ENCODE results near the gene DBNL. TPM values are rescaled to one million over a fixed set of nuclear protein-coding genes. Genes with fewer than 3 reads are reported as not detected.

DBNL gene
- total and polyA plus RNA-seq, 4 donors, result 26.1 to 60.2 (median 41.5) TPM

GRCh38 chr7:44087911-44088838 lies 43.7 kb downstream of the DBNL start:
- Histone ChIP-seq H3K9ac (ENCODE audit: low read depth in 1 of 2, low read length in 2 of 2) (peak overlapping the region in 1 of 2 donors; percentile 44), H3K4me3 (ENCODE audit: low read depth in 1 of 3, low read length in 3 of 3) (no peak overlapping the region), H3K27me3 (ENCODE audit: control insufficient read depth in 4 of 4, insufficient read depth in 4 of 4, low read length in 3 of 4) (no peaks in the 10 kb centered on the region), H3K4me1 (ENCODE audit: control insufficient read depth in 4 of 4, insufficient read depth in 4 of 4, low read length in 3 of 4) (peaks cover 4 to 34% (median 26%) of the 10 kb centered on the region in 4 donors), H3K27ac (ENCODE audit: low read depth in 1 of 2, low read length in 2 of 2) (peak overlapping the region; percentile 27 to 75), H3K36me3 (ENCODE audit: control insufficient read depth in 4 of 4, insufficient read depth in 3 of 4, low read depth in 1 of 4, low read length in 3 of 4) (no peaks in the 10 kb centered on the region), H3K9me3 (ENCODE audit: control insufficient read depth in 4 of 4, low read length in 3 of 4) (no peaks in the 10 kb centered on the region)
- TF ChIP-seq REST (IDR thresholded peaks at IDR 0.05), result no peak
- no peak for TF ChIP-seq FOXA1 (IDR thresholded peaks at IDR 0.05)
- peak in 1 of 2 donors; percentile 20 for TF ChIP-seq RAD21 (IDR thresholded peaks at IDR 0.05)
- TF ChIP-seq NR2F2 (IDR thresholded peaks at IDR 0.05), result no peak
- no peak for TF ChIP-seq CTCF (IDR thresholded peaks at IDR 0.05; ENCODE audit: low read depth, low read length, missing input control)
- TF ChIP-seq EGR1 (IDR thresholded peaks at IDR 0.05; ENCODE audit: low read depth in 2 of 2), result no peak
- no peak for TF ChIP-seq FOXA2 (IDR thresholded peaks at IDR 0.05)
- TF ChIP-seq YY1 (IDR thresholded peaks at IDR 0.05), result no peak
- no peak for TF ChIP-seq TAF1 (conservative IDR thresholded peaks at IDR 0.05)
- TF ChIP-seq RXRA (IDR thresholded peaks at IDR 0.05), result peak; percentile 25 to 28
- TF ChIP-seq ATF3 (IDR thresholded peaks at IDR 0.05), result no peak
- no peak for TF ChIP-seq SP1 (IDR thresholded peaks at IDR 0.05)
- TF ChIP-seq ZBTB33 (IDR thresholded peaks at IDR 0.05), result no peak
- TF ChIP-seq JUND (IDR thresholded peaks at IDR 0.05), result no peak
- no peak for TF ChIP-seq HNF4G (IDR thresholded peaks at IDR 0.05)
- TF ChIP-seq MAX (IDR thresholded peaks at IDR 0.05), result no peak
- TF ChIP-seq HNF4A (conservative IDR thresholded peaks at IDR 0.05), result peak in 1 of 2 donors; percentile 28
- TF ChIP-seq GABPA (IDR thresholded peaks at IDR 0.05 in 1 of 2, conservative IDR thresholded peaks at IDR 0.05 in 1 of 2), result no peak
- DNase-seq (ENCODE audit: low spot score), result no peak
- WGBS, result 32% methylated on average over 20 of the region's 20 CpGs

Measured in liver (tissue), 9 donors.